ENCODE results near the gene A4GALT.

GRCh38 chr22:42676059-42676607, 44.5 kb downstream of the A4GALT start:
- TF ChIP-seq EZH2phosphoT487 (IDR thresholded peaks at IDR 0.05; ENCODE audit: insufficient read depth, low read depth), result no peak
- TF ChIP-seq EZH2 (IDR thresholded peaks at IDR 0.05; ENCODE audit: insufficient read depth, poor library complexity, severe bottlenecking), result no peak
